CD14-positive monocyte (primary cell): ENCODE results near the gene CACNA1S. TPM values are rescaled to one million over a fixed set of nuclear protein-coding genes. Genes with fewer than 3 reads are reported as not detected.
A peak's percentile ranks its signal among the peaks of the same experiment; 100 is the strongest.

Experiments used
- DNase-seq, 3 donors: peaks; one replicate each; pipeline ENCODE4 v3.0.0-alpha.2; 2011 to 2022
- H2AFZ ChIP-seq: 2 replicates; pipeline ENCODE4 v1.6.0; 2012; ENCODE audit warnings: mild to moderate bottlenecking, low read depth, low read length, inconsistent platforms; ENCODE audit not compliant: insufficient read depth, poor library complexity, severe bottlenecking
- H3K27ac ChIP-seq, 2 donors: 1 replicate in 1 of 2; 2 replicates in 1 of 2; pipeline ENCODE4 v1.5.1; 2012 to 2013; ENCODE audit warnings: low read length in 2 of 2, control low read depth in 1 of 2, inconsistent platforms in 1 of 2, low read depth in 1 of 2, mild to moderate bottlenecking in 1 of 2
- H3K27me3 ChIP-seq, 2 donors: one replicate each; pipeline versions ENCODE4 v1.6.0 to v1.6.1; 2011 to 2013; ENCODE audit warnings: low read length in 2 of 2; ENCODE audit not compliant: control insufficient read depth in 2 of 2, insufficient read depth in 2 of 2
- H3K36me3 ChIP-seq, 2 donors: replicated peaks in 1 of 2; 1 replicate in 1 of 2; 2 replicates in 1 of 2; pipeline versions ENCODE4 v1.5.1 to v1.6.1; 2012 to 2013; ENCODE audit warnings: low read length in 2 of 2, control low read depth in 1 of 2, inconsistent platforms in 1 of 2, mild to moderate bottlenecking in 1 of 2; ENCODE audit not compliant: insufficient read depth in 2 of 2, control insufficient read depth in 1 of 2
- H3K4me1 ChIP-seq, 2 donors: 1 replicate in 1 of 2; 2 replicates in 1 of 2; pipeline versions ENCODE4 v1.5.1 to v1.6.1; 2012 to 2013; ENCODE audit warnings: low read length in 2 of 2, control low read depth in 1 of 2, inconsistent platforms in 1 of 2, mild to moderate bottlenecking in 1 of 2, moderate library complexity in 1 of 2; ENCODE audit not compliant: insufficient read depth in 2 of 2, control insufficient read depth in 1 of 2
- H3K4me2 ChIP-seq: replicated peaks from 2 replicates; pipeline ENCODE3; 2012; ENCODE audit warnings: low read length, moderate library complexity, mild to moderate bottlenecking; ENCODE audit not compliant: poor library complexity, severe bottlenecking; ENCODE audit errors: extremely low read depth
- H3K4me3 ChIP-seq, 3 experiments: fragments of 200-600 bp in 1 of 3; sonication (generic) in 1 of 3; replicated peaks in 1 of 3; 1 replicate in 2 of 3; 2 replicates in 1 of 3; pipeline ENCODE4 v1.5.1; 2011 to 2013; ENCODE audit warnings: low read length in 3 of 3, mild to moderate bottlenecking in 3 of 3, control low read depth in 2 of 3, low read depth in 2 of 3, inconsistent platforms in 1 of 3, moderate library complexity in 1 of 3
- H3K79me2 ChIP-seq: 2 replicates; pipeline ENCODE4 v1.6.0; 2012; ENCODE audit warnings: mild to moderate bottlenecking, control low read depth, inconsistent platforms, low read length, moderate library complexity; ENCODE audit not compliant: insufficient read depth
- H3K9ac ChIP-seq: 2 replicates; pipeline ENCODE4 v1.6.0; 2017; ENCODE audit warnings: low read length, mild to moderate bottlenecking; ENCODE audit not compliant: insufficient read depth, poor library complexity, severe bottlenecking
- H3K9me3 ChIP-seq, 2 donors: replicated peaks in 1 of 2; 1 replicate in 1 of 2; 2 replicates in 1 of 2; pipeline versions ENCODE4 v1.5.1 to v1.6.1; 2012 to 2013; ENCODE audit warnings: low read length in 2 of 2, control low read depth in 1 of 2; ENCODE audit not compliant: control insufficient read depth in 1 of 2, insufficient read depth in 1 of 2
- H4K20me1 ChIP-seq: 2 replicates; pipeline ENCODE4 v1.6.0; 2012; ENCODE audit warnings: mild to moderate bottlenecking, low read length, control low read depth, moderate library complexity; ENCODE audit not compliant: insufficient read depth
- H3K27ac Mint-ChIP-seq, 7 donors: one replicate each; pipeline ENCODE4 v1.8.0; 2020; ENCODE audit warnings: mild to moderate bottlenecking in 7 of 7, mixed read lengths in 7 of 7, moderate library complexity in 6 of 7, inconsistent platforms in 2 of 7
- H3K27me3 Mint-ChIP-seq, 3 donors: one replicate each; pipeline ENCODE4 v1.8.0; 2021 to 2022; ENCODE audit warnings: low read depth in 3 of 3, mild to moderate bottlenecking in 3 of 3, mixed read lengths in 3 of 3, moderate library complexity in 3 of 3, inconsistent platforms in 1 of 3
- H3K36me3 Mint-ChIP-seq, 2 donors: one replicate each; pipeline ENCODE4 v1.8.0; 2020; ENCODE audit warnings: mixed read lengths in 2 of 2, inconsistent platforms in 1 of 2, mild to moderate bottlenecking in 1 of 2
- H3K4me1 Mint-ChIP-seq: one replicate; pipeline ENCODE4 v1.8.0; 2020; ENCODE audit warnings: mild to moderate bottlenecking, mixed read lengths
- H3K4me3 Mint-ChIP-seq, 2 donors: one replicate each; pipeline ENCODE4 v1.8.0; 2020; ENCODE audit warnings: mild to moderate bottlenecking in 2 of 2, mixed read lengths in 2 of 2, moderate library complexity in 1 of 2
- H3K9me3 Mint-ChIP-seq, 7 donors: one replicate each; pipeline ENCODE4 v1.8.0; 2020 to 2022; ENCODE audit warnings: mixed read lengths in 7 of 7, mild to moderate bottlenecking in 6 of 7, moderate library complexity in 6 of 7, inconsistent platforms in 2 of 7
- WGBS: methylation state at CpG from one replicate; pipeline ENCODE4 v1.1.5; 2013; ENCODE audit warnings: missing lambda C conversion rate; ENCODE audit not compliant: insufficient coverage; 5-methylcytosine and 5-hydroxymethylcytosine counted together
- intact Hi-C, 2 donors: fragments of 100-400 bp; cut with micrococcal nuclease; formaldehyde crosslinking; loops; one replicate each; pipeline versions ENCODE4 v1.15.0 to v1.15.1; 2023
- polyA plus RNA-seq, 3 donors: library from polyadenylated mRNA; depleted of rRNA in 1 of 3; unstranded in 2 of 3; stranded (reverse) in 1 of 3; fragments of 300-500 nt in 2 of 3; fragments of >200 nt in 1 of 3; fragmentation: Illumina TruSeq in 2 of 3; gene quantifications; 1 replicate in 2 of 3; 2 replicates in 1 of 3; pipeline ENCODE4 v1.2.3, GENCODE V29; 2012 to 2021
- TF ChIP-seq, protein P1 (sequence below): fragments of 200-600 bp; IDR thresholded peaks from one replicate; pipeline ENCODE4 v1.8.0; 2022; ENCODE audit warnings: antibody characterized with exemption, mild to moderate bottlenecking

The CACNA1S gene
- polyA plus RNA-seq, 3 donors: not detected

- Histone ChIP-seq H3K79me2 (no peaks in the 10 kb centered on the region), H3K36me3 (peaks cover 12 to 16% of the 10 kb centered on the region in 2 donors), H3K4me2 (no peak overlapping the region), H3K27ac (no peak overlapping the region), H3K27me3 (no peaks in the 10 kb centered on the region), H3K9ac (no peak overlapping the region), H3K4me3 (no peak overlapping the region), H3K4me1 (no peaks in the 10 kb centered on the region), H2AFZ (no peak overlapping the region), H3K9me3 (no peaks in the 10 kb centered on the region), H4K20me1 (no peaks in the 10 kb centered on the region)
- TF ChIP-seq, protein P1, sequence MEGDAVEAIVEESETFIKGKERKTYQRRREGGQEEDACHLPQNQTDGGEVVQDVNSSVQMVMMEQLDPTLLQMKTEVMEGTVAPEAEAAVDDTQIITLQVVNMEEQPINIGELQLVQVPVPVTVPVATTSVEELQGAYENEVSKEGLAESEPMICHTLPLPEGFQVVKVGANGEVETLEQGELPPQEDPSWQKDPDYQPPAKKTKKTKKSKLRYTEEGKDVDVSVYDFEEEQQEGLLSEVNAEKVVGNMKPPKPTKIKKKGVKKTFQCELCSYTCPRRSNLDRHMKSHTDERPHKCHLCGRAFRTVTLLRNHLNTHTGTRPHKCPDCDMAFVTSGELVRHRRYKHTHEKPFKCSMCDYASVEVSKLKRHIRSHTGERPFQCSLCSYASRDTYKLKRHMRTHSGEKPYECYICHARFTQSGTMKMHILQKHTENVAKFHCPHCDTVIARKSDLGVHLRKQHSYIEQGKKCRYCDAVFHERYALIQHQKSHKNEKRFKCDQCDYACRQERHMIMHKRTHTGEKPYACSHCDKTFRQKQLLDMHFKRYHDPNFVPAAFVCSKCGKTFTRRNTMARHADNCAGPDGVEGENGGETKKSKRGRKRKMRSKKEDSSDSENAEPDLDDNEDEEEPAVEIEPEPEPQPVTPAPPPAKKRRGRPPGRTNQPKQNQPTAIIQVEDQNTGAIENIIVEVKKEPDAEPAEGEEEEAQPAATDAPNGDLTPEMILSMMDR: no peak
- H3K4me1 Mint-ChIP-seq: no peaks in the 10 kb centered on the region
- H3K4me3 Mint-ChIP-seq: no peak overlapping the region
- H3K27me3 Mint-ChIP-seq: peaks cover 0 to 6% (median 3%) of the 10 kb centered on the region in 3 donors
- peaks cover 14 to 20% of the 10 kb centered on the region in 2 donors for H3K36me3 Mint-ChIP-seq
- no peak for DNase-seq
- H3K27ac Mint-ChIP-seq: no peak overlapping the region
- H3K9me3 Mint-ChIP-seq: no peaks in the 10 kb centered on the region
- WGBS: 86% methylated on average over 3 of the region's 4 CpGs
- intact Hi-C loops: no loop called here
Measured at GRCh38 chr1:201131398-201131797, 19.2 kb upstream of the CACNA1S start.

- Histone ChIP-seq H3K36me3 (no peaks in the 10 kb centered on the region), H3K27ac (no peak overlapping the region), H3K4me1 (no peaks in the 10 kb centered on the region), H4K20me1 (no peaks in the 10 kb centered on the region), H3K27me3 (no peaks in the 10 kb centered on the region), H2AFZ (no peak overlapping the region), H3K4me3 (no peak overlapping the region), H3K9me3 (no peaks in the 10 kb centered on the region), H3K9ac (no peak overlapping the region), H3K4me2 (no peak overlapping the region), H3K79me2 (no peaks in the 10 kb centered on the region)
- no peak for DNase-seq
- no peaks in the 10 kb centered on the region for H3K9me3 Mint-ChIP-seq
- H3K27me3 Mint-ChIP-seq: peaks cover 0 to 7% (median 5%) of the 10 kb centered on the region in 3 donors
- H3K4me1 Mint-ChIP-seq: no peaks in the 10 kb centered on the region
- H3K27ac Mint-ChIP-seq: peak overlapping the region in 1 of 7 donors; percentile 28
- H3K4me3 Mint-ChIP-seq: no peak overlapping the region
- WGBS: 97% methylated on average over 12 of the region's 13 CpGs
- intact Hi-C loops: no loop called here
- TF ChIP-seq, protein P1: no peak
- peaks cover 0 to 2% of the 10 kb centered on the region in 2 donors for H3K36me3 Mint-ChIP-seq
Measured at GRCh38 chr1:201128962-201129361, 16.7 kb upstream of the CACNA1S start.
